ENCODE results near the gene MAML3. TPM values are rescaled to one million over a fixed set of nuclear protein-coding genes. Genes with fewer than 3 reads are reported as not detected.

The MAML3 gene
- total and polyA plus RNA-seq, 2 experiments from 2014 or later: 1.7 to 6.5 TPM

GRCh38 chr4:139736274-139736660 is 417.7 kb downstream of the MAML3 start:
- H3K27me3 ChIP-seq (ENCODE audit: insufficient read depth): peaks cover 33% of the 10 kb centered on the region
- Mint-ChIP-seq H3K27ac (no peak overlapping the region), H3K9me3 (no peaks in the 10 kb centered on the region), H3K4me3 (peak overlapping the region; percentile 77), H3K4me1 (peaks cover 33% of the 10 kb centered on the region), H3K27me3 (ENCODE audit: insufficient read depth, low read depth, poor library complexity) (peaks cover 40% of the 10 kb centered on the region), H3K36me3 (ENCODE audit: low read depth) (no peaks in the 10 kb centered on the region)
- peaks cover 33% of the 10 kb centered on the region for H3K4me1 ChIP-seq (ENCODE audit: insufficient read depth)
- no peaks in the 10 kb centered on the region for H3K9me2 ChIP-seq (ENCODE audit: insufficient read depth)
- H3K36me3 ChIP-seq (ENCODE audit: insufficient read depth): no peaks in the 10 kb centered on the region
- H3K4me2 ChIP-seq: peak overlapping the region; percentile 97
- no peaks in the 10 kb centered on the region for H4K20me1 ChIP-seq (replicated peaks; ENCODE audit: insufficient read depth)
- DNase-seq (ENCODE audit: low spot score) (peak; percentile 22), ATAC-seq (peak; percentile 5; the same call in 2 of the 3 replicates)
- peak overlapping the region; percentile 90 for H2AFZ ChIP-seq
- H3K79me2 ChIP-seq (replicated peaks; ENCODE audit: insufficient read depth): no peaks in the 10 kb centered on the region
- H3K27ac ChIP-seq (ENCODE audit: low read depth): no peak overlapping the region
- no peak for TF ChIP-seq EZH2 (IDR thresholded peaks at IDR 0.05; ENCODE audit: low read depth, unreplicated experiment)
- no peak for TF ChIP-seq STAT1 (IDR thresholded peaks at IDR 0.05; ENCODE audit: unreplicated experiment)
- no peak for TF ChIP-seq ETS1 (IDR thresholded peaks at IDR 0.05)
- no peak for TF ChIP-seq REST (IDR thresholded peaks at IDR 0.05; ENCODE audit: unreplicated experiment)
- TF ChIP-seq NANOG (IDR thresholded peaks at IDR 0.05; ENCODE audit: borderline replicate concordance): no peak
- TF ChIP-seq EZH2phosphoT487 (IDR thresholded peaks at IDR 0.05; ENCODE audit: unreplicated experiment): no peak
- no peak for TF ChIP-seq ZNF462 (CRISPR knock-in tag; IDR thresholded peaks at IDR 0.05)
- TF ChIP-seq CREB1 (CRISPR knock-in tag; IDR thresholded peaks at IDR 0.05; ENCODE audit: low read depth): no peak
- TF ChIP-seq POLR2AphosphoS5 (IDR thresholded peaks at IDR 0.05; ENCODE audit: low read depth): no peak
- TF ChIP-seq CTCF (conservative IDR thresholded peaks at IDR 0.05; ENCODE audit: low read depth in 2 of 2): no peak
- no peak for TF ChIP-seq JUNB (IDR thresholded peaks at IDR 0.05; ENCODE audit: unreplicated experiment)
- TF ChIP-seq ZNF114 (CRISPR knock-in tag; IDR thresholded peaks at IDR 0.05): no peak
- TF ChIP-seq ZNF331 (CRISPR knock-in tag; IDR thresholded peaks at IDR 0.05; ENCODE audit: low read depth): no peak
- no peaks in the 10 kb centered on the region for H3F3A ChIP-seq (replicated peaks; ENCODE audit: low read depth)
- H3K4me3 ChIP-seq: peak overlapping the region; percentile 79
